ENCODE measurements around the gene KIRREL3. TPM values are rescaled to one million over a fixed set of nuclear protein-coding genes. Genes with fewer than 3 reads are reported as not detected.

The KIRREL3 gene
- total RNA-seq, 2 donors from 2014 or later: 0.28 TPM; not detected in 1

GRCh38 chr11:126479178-126479930 is 521.2 kb downstream of the KIRREL3 start:
- no peak for DNase-seq (ENCODE audit: low spot score)
- no peak overlapping the region for H3K27ac ChIP-seq
- no peaks in the 10 kb centered on the region for H3K9me3 ChIP-seq
- intact Hi-C loops (cut with DNase I): no loop called here
- H3K4me1 ChIP-seq (replicated peaks): no peaks in the 10 kb centered on the region
- no peaks in the 10 kb centered on the region for H3K27me3 ChIP-seq (replicated peaks; ENCODE audit: insufficient read depth)
- no peaks in the 10 kb centered on the region for H3K36me3 ChIP-seq
- 92% methylated on average over 15 of the region's 15 CpGs for WGBS
- TF ChIP-seq CTCF (IDR thresholded peaks at IDR 0.05) (no peak), POLR2AphosphoS5 (IDR thresholded peaks at IDR 0.05) (no peak), POLR2A (IDR thresholded peaks at IDR 0.05) (no peak)
- H3K4me3 ChIP-seq: no peak overlapping the region

- 94% methylated on average over 5 of the region's 5 CpGs for WGBS
- no peaks in the 10 kb centered on the region for H3K9me3 ChIP-seq
- intact Hi-C loops (cut with DNase I): no loop called here
- no peaks in the 10 kb centered on the region for H3K4me1 ChIP-seq (replicated peaks)
- no peaks in the 10 kb centered on the region for H3K27me3 ChIP-seq (replicated peaks; ENCODE audit: insufficient read depth)
- no peak overlapping the region for H3K27ac ChIP-seq
- no peak for TF ChIP-seq CTCF (IDR thresholded peaks at IDR 0.05)
- no peak for TF ChIP-seq POLR2AphosphoS5 (IDR thresholded peaks at IDR 0.05)
- TF ChIP-seq POLR2A (IDR thresholded peaks at IDR 0.05): no peak
- H3K4me3 ChIP-seq: no peak overlapping the region
- no peaks in the 10 kb centered on the region for H3K36me3 ChIP-seq
- DNase-seq (ENCODE audit: low spot score): no peak
Measured at GRCh38 chr11:126478466-126478865, 522.1 kb downstream of the KIRREL3 start.

GRCh38 chr11:126477535-126478305 is 522.9 kb downstream of the KIRREL3 start:
- WGBS: 73% methylated on average over 14 of the region's 14 CpGs
- H3K36me3 ChIP-seq: no peaks in the 10 kb centered on the region
- TF ChIP-seq CTCF (IDR thresholded peaks at IDR 0.05) (no peak), POLR2AphosphoS5 (IDR thresholded peaks at IDR 0.05) (no peak), POLR2A (IDR thresholded peaks at IDR 0.05) (no peak)
- no peak overlapping the region for H3K27ac ChIP-seq
- intact Hi-C loops (cut with DNase I): no loop called here
- H3K4me1 ChIP-seq (replicated peaks): no peaks in the 10 kb centered on the region
- no peak for DNase-seq (ENCODE audit: low spot score)
- H3K27me3 ChIP-seq (replicated peaks; ENCODE audit: insufficient read depth): no peaks in the 10 kb centered on the region
- H3K4me3 ChIP-seq: no peak overlapping the region
- H3K9me3 ChIP-seq: no peaks in the 10 kb centered on the region

- DNase-seq (ENCODE audit: low spot score): no peak
- Histone ChIP-seq H3K27ac (no peak overlapping the region), H3K27me3 (replicated peaks; ENCODE audit: insufficient read depth) (no peaks in the 10 kb centered on the region), H3K9me3 (no peaks in the 10 kb centered on the region), H3K4me1 (replicated peaks) (no peaks in the 10 kb centered on the region), H3K36me3 (no peaks in the 10 kb centered on the region), H3K4me3 (no peak overlapping the region)
- TF ChIP-seq POLR2AphosphoS5 (IDR thresholded peaks at IDR 0.05): no peak
- no peak for TF ChIP-seq POLR2A (IDR thresholded peaks at IDR 0.05)
- TF ChIP-seq CTCF (IDR thresholded peaks at IDR 0.05): no peak
- intact Hi-C loops (cut with DNase I): no loop called here
- 86% methylated on average over 9 of the region's 9 CpGs for WGBS
Measured at GRCh38 chr11:126476977-126477376, 523.6 kb downstream of the KIRREL3 start.

Measured in prostate gland (tissue), 2 donors.